Endodermal cell (in vitro differentiated cells): ENCODE measurements around the gene SLC41A2. TPM values are rescaled to one million over a fixed set of nuclear protein-coding genes. Genes with fewer than 3 reads are reported as not detected.

ENCODE experiments used
- DNase-seq: peaks from one replicate; pipeline ENCODE4 v3.0.0-alpha.2; 2017
- H3K27ac ChIP-seq: 2 replicates; pipeline ENCODE4 v1.5.1; 2013; ENCODE audit warnings: mild to moderate bottlenecking, low read depth, low read length, moderate library complexity
- H3K27me3 ChIP-seq: 2 replicates; pipeline ENCODE4 v1.6.1; 2013; ENCODE audit warnings: mild to moderate bottlenecking, low read length, moderate library complexity; ENCODE audit not compliant: insufficient read depth, control insufficient read depth, poor library complexity, severe bottlenecking
- H3K36me3 ChIP-seq: 2 replicates; pipeline ENCODE4 v1.7.0; 2013; ENCODE audit warnings: mild to moderate bottlenecking, low read length, moderate library complexity; ENCODE audit not compliant: control insufficient read depth, insufficient read depth
- H3K4me1 ChIP-seq: one replicate; pipeline ENCODE4 v1.7.0; 2013; ENCODE audit warnings: low read length; ENCODE audit not compliant: control insufficient read depth, insufficient read depth
- H3K4me3 ChIP-seq: 2 replicates; pipeline ENCODE4 v1.5.1; 2013; ENCODE audit warnings: mild to moderate bottlenecking, low read length, moderate library complexity
- H3K9ac ChIP-seq: 2 replicates; pipeline ENCODE4 v1.6.1; 2013; ENCODE audit warnings: mild to moderate bottlenecking, low read length, moderate library complexity; ENCODE audit not compliant: poor library complexity, severe bottlenecking; ENCODE audit errors: extremely low read depth
- H3K9me3 ChIP-seq: 2 replicates; pipeline ENCODE4 v1.6.1; 2013; ENCODE audit warnings: mild to moderate bottlenecking, low read length, moderate library complexity; ENCODE audit not compliant: control insufficient read depth
- H3K27ac Mint-ChIP-seq: 2 replicates; pipeline ENCODE4 v1.8.0; 2020; ENCODE audit warnings: mixed read lengths
- H3K27me3 Mint-ChIP-seq: 2 replicates; pipeline ENCODE4 v1.8.0; 2021; ENCODE audit warnings: mild to moderate bottlenecking, mixed read lengths; ENCODE audit not compliant: insufficient read depth
- H3K36me3 Mint-ChIP-seq: 2 replicates; pipeline ENCODE4 v1.8.0; 2020; ENCODE audit warnings: low read depth, mixed read lengths
- H3K4me1 Mint-ChIP-seq: 2 replicates; pipeline ENCODE4 v1.8.0; 2020; ENCODE audit warnings: mixed read lengths
- H3K4me3 Mint-ChIP-seq: 2 replicates; pipeline ENCODE4 v1.8.0; 2020; ENCODE audit warnings: mild to moderate bottlenecking, moderate library complexity, mixed read lengths
- H3K9me3 Mint-ChIP-seq: 2 replicates; pipeline ENCODE4 v1.8.0; 2020; ENCODE audit warnings: mild to moderate bottlenecking, mixed read lengths
- CTCF ChIP-seq: fragments of 200-600 bp; sonication (generic); conservative IDR thresholded peaks from 2 replicates; pipeline ENCODE4 v1.5.0; 2021; ENCODE audit warnings: antibody characterized with exemption, mild to moderate bottlenecking
- WGBS, 2 experiments: methylation state at CpG; one replicate each; pipeline versions ENCODE4 v1.1.5 to v1.1.7; 2013; ENCODE audit warnings: missing lambda C conversion rate in 2 of 2, mixed read lengths in 1 of 2; ENCODE audit not compliant: insufficient coverage in 1 of 2, insufficient read length in 1 of 2; 5-methylcytosine and 5-hydroxymethylcytosine counted together
- total RNA-seq, 2 donors: library from RNA; stranded (reverse); fragmentation: NEBNext Ultra II Directional in 1 of 2; extraction: Animal tissue kit (Norgen Biotek cat#: 25700) in 1 of 2; gene quantifications; 2 replicates in 1 of 2; 3 replicates in 1 of 2; pipeline ENCODE4 v1.2.1, GENCODE V29; 2021

The SLC41A2 gene
- total RNA-seq, 2 donors from 2014 or later: 1.9 to 2.3 TPM

- H3K36me3 ChIP-seq: peaks cover 84% of the 10 kb centered on the region
- H3K4me1 Mint-ChIP-seq: no peaks in the 10 kb centered on the region
- H3K4me3 Mint-ChIP-seq: no peak overlapping the region
- H3K27ac ChIP-seq: no peak overlapping the region
- no peaks in the 10 kb centered on the region for H3K4me1 ChIP-seq
- no peak for TF ChIP-seq CTCF
- WGBS, 2 experiments: 95 to 98% methylated on average over 11 to 15 of the region's 15 CpGs
- H3K9me3 ChIP-seq: peaks cover 22% of the 10 kb centered on the region
- DNase-seq: no peak
- no peaks in the 10 kb centered on the region for H3K27me3 Mint-ChIP-seq
- no peak overlapping the region for H3K27ac Mint-ChIP-seq
- peaks cover 5% of the 10 kb centered on the region for H3K9me3 Mint-ChIP-seq
- no peak overlapping the region for H3K9ac ChIP-seq
- H3K4me3 ChIP-seq: no peak overlapping the region
- H3K36me3 Mint-ChIP-seq: peaks cover 86% of the 10 kb centered on the region
- no peaks in the 10 kb centered on the region for H3K27me3 ChIP-seq
These were observed 40.6 kb upstream of the SLC41A2 start for GRCh38 chr12:104998423-104999346.

- no peaks in the 10 kb centered on the region for H3K4me1 ChIP-seq
- H3K27ac Mint-ChIP-seq: no peak overlapping the region
- H3K4me3 ChIP-seq: no peak overlapping the region
- no peak overlapping the region for H3K9ac ChIP-seq
- no peak for TF ChIP-seq CTCF
- H3K36me3 ChIP-seq: peaks cover 82% of the 10 kb centered on the region
- no peaks in the 10 kb centered on the region for H3K27me3 Mint-ChIP-seq
- WGBS, 2 experiments: 93 to 100% methylated on average over 1 to 3 of the region's 3 CpGs
- no peak overlapping the region for H3K27ac ChIP-seq
- no peaks in the 10 kb centered on the region for H3K27me3 ChIP-seq
- peaks cover 87% of the 10 kb centered on the region for H3K36me3 Mint-ChIP-seq
- peaks cover 5% of the 10 kb centered on the region for H3K9me3 Mint-ChIP-seq
- H3K4me1 Mint-ChIP-seq: no peaks in the 10 kb centered on the region
- DNase-seq: no peak
- peaks cover 18% of the 10 kb centered on the region for H3K9me3 ChIP-seq
- H3K4me3 Mint-ChIP-seq: no peak overlapping the region
These were observed 39.5 kb upstream of the SLC41A2 start for GRCh38 chr12:104997541-104997940.

- H3K27me3 ChIP-seq: no peaks in the 10 kb centered on the region
- no peaks in the 10 kb centered on the region for H3K4me1 ChIP-seq
- H3K4me3 Mint-ChIP-seq: no peak overlapping the region
- no peak for TF ChIP-seq CTCF
- H3K4me3 ChIP-seq: no peak overlapping the region
- H3K27me3 Mint-ChIP-seq: no peaks in the 10 kb centered on the region
- no peaks in the 10 kb centered on the region for H3K4me1 Mint-ChIP-seq
- H3K36me3 Mint-ChIP-seq: peaks cover 84% of the 10 kb centered on the region
- H3K9ac ChIP-seq: no peak overlapping the region
- no peaks in the 10 kb centered on the region for H3K9me3 Mint-ChIP-seq
- no peak overlapping the region for H3K27ac Mint-ChIP-seq
- DNase-seq: no peak
- H3K9me3 ChIP-seq: no peaks in the 10 kb centered on the region
- WGBS, 2 experiments: 89% methylated on average over 3 of the region's 3 CpGs; no CpG with 5 or more reads in 1 of the 2 experiments
- peaks cover 82% of the 10 kb centered on the region for H3K36me3 ChIP-seq
- no peak overlapping the region for H3K27ac ChIP-seq
These were observed 36.2 kb upstream of the SLC41A2 start for GRCh38 chr12:104994336-104994735.
